Body of pancreas (tissue), 4 donors: ENCODE measurements around the gene BLOC1S1. TPM values are rescaled to one million over a fixed set of nuclear protein-coding genes. Genes with fewer than 3 reads are reported as not detected.

ENCODE experiments used
- ATAC-seq: fragments of 150-250 bp; one replicate; pipeline ENCODE4 v1.9.1; 2016
- DNase-seq, 4 donors: peaks; one replicate each; pipeline ENCODE4 v3.0.0-alpha.2; 2019
- H3K27ac ChIP-seq, 4 donors: fragments of 200-600 bp; sonication (generic); 1 replicate in 3 of 4; 2 replicates in 1 of 4; pipeline versions ENCODE4 v1.5.1 to v1.6.1; 2016 to 2019; ENCODE audit warnings: mild to moderate bottlenecking in 1 of 4, mixed read lengths in 1 of 4, moderate library complexity in 1 of 4
- H3K27me3 ChIP-seq, 2 donors: fragments of 200-600 bp; sonication (generic); one replicate each; pipeline ENCODE4 v1.6.0; 2016; ENCODE audit warnings: mild to moderate bottlenecking in 1 of 2
- H3K36me3 ChIP-seq, 2 donors: fragments of 200-600 bp; sonication (generic); replicated peaks in 1 of 2; 2 replicates each; pipeline ENCODE4 v1.5.1; 2016; ENCODE audit warnings: low read depth in 2 of 2; ENCODE audit not compliant: insufficient read depth in 1 of 2
- H3K4me1 ChIP-seq: fragments of 200-600 bp; sonication (generic); one replicate; pipeline ENCODE4 v1.6.0; 2016
- H3K4me3 ChIP-seq, 2 donors: fragments of 200-600 bp; sonication (generic); 1 replicate in 1 of 2; 2 replicates in 1 of 2; pipeline ENCODE4 v1.5.1; 2016 to 2019
- H3K9me3 ChIP-seq, 3 donors: fragments of 200-600 bp; sonication (generic); 1 replicate in 2 of 3; 2 replicates in 1 of 3; pipeline ENCODE4 v1.5.1; 2016
- POLR2A ChIP-seq, 3 donors: fragments of 450-650 bp; IDR thresholded peaks; one replicate each; pipeline ENCODE4 v1.6.1; 2016; ENCODE audit warnings: antibody characterized with exemption in 3 of 3, mild to moderate bottlenecking in 2 of 3
- WGBS, 2 donors: methylation state at CpG; one replicate each; pipeline ENCODE4 v1.1.5; 2017; 5-methylcytosine and 5-hydroxymethylcytosine counted together
- intact Hi-C: fragments of 100-400 bp; cut with DNase I; formaldehyde crosslinking; loops from one replicate; pipeline ENCODE4 v1.15.1; 2023
- total RNA-seq, 2 donors: library from RNA; depleted of rRNA; stranded (reverse); fragments of >200 nt; gene quantifications; one replicate each; pipeline ENCODE4 v1.1.0, GENCODE V29; 2016
- TF ChIP-seq, protein P1 (sequence below), 7 experiments: fragments of 450-650 bp in 4 of 7; fragments of 200-600 bp in 3 of 7; sonication (generic) in 3 of 7; IDR thresholded peaks; one replicate each; pipeline ENCODE4 v1.5.1; 2016 to 2019; ENCODE audit warnings: antibody characterized with exemption in 7 of 7

BLOC1S1 gene
- 100 to 1,000 TPM in 1 of 2 donors, 10 to 100 TPM in 1; 86.1 to 105 TPM for total RNA-seq

GRCh38 chr12:55715833-55716581 is at the start of gene BLOC1S1:
Gene BLOC1S1, plus strand, starts transcription at chr12:55716046. Its CDS starts 6 bp downstream, at chr12:55716052.
- Histone ChIP-seq H3K4me1 (peaks cover 55% of the 10 kb centered on the region), H3K27ac (peak within 1 kb of the TSS; percentile 77 to 94 (median 85)), H3K4me3 (peak within 1 kb of the TSS; percentile 46), H3K36me3 (no peaks in the 10 kb centered on the region), H3K27me3 (no peaks in the 10 kb centered on the region), H3K9me3 (no peaks in the 10 kb centered on the region)
- peak; percentile 95 to 96 (median 96) for DNase-seq
- 0 to 1% methylated on average over 24 to 42 of the region's 42 CpGs for WGBS, 2 donors
- ATAC-seq: peak; percentile 79
- intact Hi-C loops: no loop called here
- peak; percentile 21 to 70 (median 66) for TF ChIP-seq POLR2A (IDR thresholded peaks at IDR 0.05)
- TF ChIP-seq, protein P1, sequence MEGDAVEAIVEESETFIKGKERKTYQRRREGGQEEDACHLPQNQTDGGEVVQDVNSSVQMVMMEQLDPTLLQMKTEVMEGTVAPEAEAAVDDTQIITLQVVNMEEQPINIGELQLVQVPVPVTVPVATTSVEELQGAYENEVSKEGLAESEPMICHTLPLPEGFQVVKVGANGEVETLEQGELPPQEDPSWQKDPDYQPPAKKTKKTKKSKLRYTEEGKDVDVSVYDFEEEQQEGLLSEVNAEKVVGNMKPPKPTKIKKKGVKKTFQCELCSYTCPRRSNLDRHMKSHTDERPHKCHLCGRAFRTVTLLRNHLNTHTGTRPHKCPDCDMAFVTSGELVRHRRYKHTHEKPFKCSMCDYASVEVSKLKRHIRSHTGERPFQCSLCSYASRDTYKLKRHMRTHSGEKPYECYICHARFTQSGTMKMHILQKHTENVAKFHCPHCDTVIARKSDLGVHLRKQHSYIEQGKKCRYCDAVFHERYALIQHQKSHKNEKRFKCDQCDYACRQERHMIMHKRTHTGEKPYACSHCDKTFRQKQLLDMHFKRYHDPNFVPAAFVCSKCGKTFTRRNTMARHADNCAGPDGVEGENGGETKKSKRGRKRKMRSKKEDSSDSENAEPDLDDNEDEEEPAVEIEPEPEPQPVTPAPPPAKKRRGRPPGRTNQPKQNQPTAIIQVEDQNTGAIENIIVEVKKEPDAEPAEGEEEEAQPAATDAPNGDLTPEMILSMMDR (IDR thresholded peaks at IDR 0.05): peak in 3 of 7 experiments; percentile 13 to 28 (median 23)

GRCh38 chr12:55666508-55666907 is 49.3 kb upstream of the BLOC1S1 start:
- no peak for ATAC-seq
- Histone ChIP-seq H3K4me1 (no peaks in the 10 kb centered on the region), H3K27me3 (no peaks in the 10 kb centered on the region), H3K27ac (no peak overlapping the region), H3K4me3 (no peak overlapping the region), H3K36me3 (no peaks in the 10 kb centered on the region), H3K9me3 (no peaks in the 10 kb centered on the region)
- no peak for DNase-seq
- TF ChIP-seq, protein P1 (IDR thresholded peaks at IDR 0.05): no peak
- TF ChIP-seq POLR2A (IDR thresholded peaks at IDR 0.05): no peak
- WGBS, 2 donors: 52 to 69% methylated on average over 7 of the region's 7 CpGs
- intact Hi-C loops: no loop called here

- DNase-seq: no peak
- ATAC-seq: no peak
Measured at GRCh38 chr12:55670276-55670675, 45.6 kb upstream of the BLOC1S1 start.

GRCh38 chr12:55671746-55672145 is 44.1 kb upstream of the BLOC1S1 start:
- DNase-seq (no peak), ATAC-seq (no peak)
- 29 to 33% methylated on average over 4 of the region's 4 CpGs for WGBS, 2 donors
- intact Hi-C loops: no loop called here
- Histone ChIP-seq H3K4me1 (no peaks in the 10 kb centered on the region), H3K36me3 (no peaks in the 10 kb centered on the region), H3K27me3 (no peaks in the 10 kb centered on the region), H3K4me3 (no peak overlapping the region), H3K9me3 (no peaks in the 10 kb centered on the region), H3K27ac (no peak overlapping the region)
- TF ChIP-seq POLR2A (IDR thresholded peaks at IDR 0.05): no peak
- TF ChIP-seq, protein P1 (IDR thresholded peaks at IDR 0.05): no peak

More at GRCh38 chr12:55670276-55670675, 45.6 kb upstream of the BLOC1S1 start:
- Histone ChIP-seq H3K4me3 (no peak overlapping the region), H3K36me3 (no peaks in the 10 kb centered on the region), H3K4me1 (no peaks in the 10 kb centered on the region), H3K9me3 (no peaks in the 10 kb centered on the region), H3K27ac (no peak overlapping the region), H3K27me3 (no peaks in the 10 kb centered on the region)
- TF ChIP-seq, protein P1 (IDR thresholded peaks at IDR 0.05): no peak
- no peak for TF ChIP-seq POLR2A (IDR thresholded peaks at IDR 0.05)
- intact Hi-C loops: no loop called here

DNA sequence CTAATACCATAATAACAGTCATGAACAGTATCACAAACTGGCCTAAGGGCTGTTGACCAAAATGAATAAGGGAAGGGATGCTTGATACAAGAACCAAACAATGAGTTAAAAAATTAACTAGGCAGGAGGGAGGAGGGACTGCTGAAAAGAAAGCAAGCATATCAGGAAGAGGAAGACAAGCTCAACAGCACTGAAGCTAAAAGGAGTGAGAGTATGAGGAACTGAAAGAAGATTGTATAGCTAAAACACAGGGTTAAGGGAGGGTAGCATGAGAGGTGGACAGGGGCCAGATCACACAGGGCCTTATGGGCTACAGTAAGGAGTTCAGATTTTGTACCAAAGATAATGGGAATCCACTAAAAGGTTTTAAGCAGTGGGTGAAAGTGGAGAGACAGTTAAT is 42.2 kb upstream of the BLOC1S1 start:
- no peak for ATAC-seq

More for the DNA sequence above, 42.2 kb upstream of the BLOC1S1 start:
- no peaks in the 10 kb centered on the region for H3K27me3 ChIP-seq
- H3K27ac ChIP-seq: no peak overlapping the region
- intact Hi-C loops: no loop called here
- H3K4me1 ChIP-seq: no peaks in the 10 kb centered on the region
- no peaks in the 10 kb centered on the region for H3K9me3 ChIP-seq
- H3K36me3 ChIP-seq: no peaks in the 10 kb centered on the region
- H3K4me3 ChIP-seq: no peak overlapping the region
- TF ChIP-seq, protein P1 (IDR thresholded peaks at IDR 0.05): no peak
- TF ChIP-seq POLR2A (IDR thresholded peaks at IDR 0.05): no peak
- no peak for DNase-seq
